ENCODE results near the gene CXCL9. TPM values are rescaled to one million over a fixed set of nuclear protein-coding genes. Genes with fewer than 3 reads are reported as not detected.
"Not testable (repeated sequence)": the region's sequence is repeated elsewhere in the genome, so short reads cannot be mapped to it uniquely, and the experiment has no call there.

The CXCL9 gene
- total RNA-seq, 1 donor from 2014 or later, result not detected

GRCh38 chr4:76002176-76002575 is 5.1 kb downstream of the CXCL9 start:
- no peak for DNase-seq (ENCODE audit: extremely low spot score, unreplicated experiment)
- no peak overlapping the region for H3K4me3 Mint-ChIP-seq (ENCODE audit: unreplicated experiment)
- no peaks in the 10 kb centered on the region for H3K36me3 Mint-ChIP-seq (ENCODE audit: unreplicated experiment)
- no peaks in the 10 kb centered on the region for H3K9me3 Mint-ChIP-seq (ENCODE audit: unreplicated experiment)
- H3K27ac Mint-ChIP-seq (ENCODE audit: unreplicated experiment), result no peak overlapping the region
- peaks cover 50% of the 10 kb centered on the region for H3K27me3 Mint-ChIP-seq (ENCODE audit: unreplicated experiment)
- TF ChIP-seq CTCF (IDR thresholded peaks at IDR 0.05), result no peak
- no peaks in the 10 kb centered on the region for H3K4me1 Mint-ChIP-seq (ENCODE audit: unreplicated experiment)

GRCh38 chr4:76001700-76002099 is 5.6 kb downstream of the CXCL9 start:
- Mint-ChIP-seq H3K4me1 (ENCODE audit: unreplicated experiment) (no peaks in the 10 kb centered on the region), H3K27me3 (ENCODE audit: unreplicated experiment) (peaks cover 46% of the 10 kb centered on the region), H3K36me3 (ENCODE audit: unreplicated experiment) (no peaks in the 10 kb centered on the region), H3K27ac (ENCODE audit: unreplicated experiment) (no peak overlapping the region), H3K9me3 (ENCODE audit: unreplicated experiment) (no peaks in the 10 kb centered on the region), H3K4me3 (ENCODE audit: unreplicated experiment) (no peak overlapping the region)
- DNase-seq (ENCODE audit: extremely low spot score, unreplicated experiment), result no peak
- TF ChIP-seq CTCF (IDR thresholded peaks at IDR 0.05), result no peak

- H3K4me3 Mint-ChIP-seq (ENCODE audit: unreplicated experiment), result no peak overlapping the region
- no peaks in the 10 kb centered on the region for H3K4me1 Mint-ChIP-seq (ENCODE audit: unreplicated experiment)
- no peaks in the 10 kb centered on the region for H3K9me3 Mint-ChIP-seq (ENCODE audit: unreplicated experiment)
- TF ChIP-seq CTCF (IDR thresholded peaks at IDR 0.05), result no peak
- DNase-seq (ENCODE audit: extremely low spot score, unreplicated experiment), result no peak
- no peak overlapping the region for H3K27ac Mint-ChIP-seq (ENCODE audit: unreplicated experiment)
- H3K27me3 Mint-ChIP-seq (ENCODE audit: unreplicated experiment), result peaks cover 36% of the 10 kb centered on the region
- H3K36me3 Mint-ChIP-seq (ENCODE audit: unreplicated experiment), result no peaks in the 10 kb centered on the region
These were observed 7.0 kb downstream of the CXCL9 start for GRCh38 chr4:76000279-76000678.

- H3K4me1 Mint-ChIP-seq (ENCODE audit: unreplicated experiment); H3K27ac Mint-ChIP-seq (ENCODE audit: unreplicated experiment): not testable (repeated sequence)
These were observed 8.7 kb downstream of the CXCL9 start for GRCh38 chr4:75998525-75999147.

GRCh38 chr4:75997946-75998345 is 9.4 kb downstream of the CXCL9 start:
- Mint-ChIP-seq H3K4me1 (ENCODE audit: unreplicated experiment) (no peaks in the 10 kb centered on the region), H3K36me3 (ENCODE audit: unreplicated experiment) (no peaks in the 10 kb centered on the region)

More at GRCh38 chr4:75998525-75999147, 8.7 kb downstream of the CXCL9 start:
- H3K27me3 Mint-ChIP-seq (ENCODE audit: unreplicated experiment), result peaks cover 41% of the 10 kb centered on the region
- H3K9me3 Mint-ChIP-seq (ENCODE audit: unreplicated experiment); H3K36me3 Mint-ChIP-seq (ENCODE audit: unreplicated experiment); DNase-seq (ENCODE audit: extremely low spot score, unreplicated experiment); H3K4me3 Mint-ChIP-seq (ENCODE audit: unreplicated experiment): not testable (repeated sequence)

More at GRCh38 chr4:75997946-75998345, 9.4 kb downstream of the CXCL9 start:
- no peak overlapping the region for H3K4me3 Mint-ChIP-seq (ENCODE audit: unreplicated experiment)
- no peak for TF ChIP-seq CTCF (IDR thresholded peaks at IDR 0.05)
- DNase-seq (ENCODE audit: extremely low spot score, unreplicated experiment), result no peak
- H3K27me3 Mint-ChIP-seq (ENCODE audit: unreplicated experiment), result peaks cover 38% of the 10 kb centered on the region
- no peaks in the 10 kb centered on the region for H3K9me3 Mint-ChIP-seq (ENCODE audit: unreplicated experiment)
- no peak overlapping the region for H3K27ac Mint-ChIP-seq (ENCODE audit: unreplicated experiment)

All from osteocyte (in vitro differentiated cells).